Measurements from ENCODE around the gene SDF4.

Gene SDF4

GRCh38 chr1:1278620-1279019, 46.8 kb upstream of the SDF4 start:
- no peaks in the 10 kb centered on the region for H4K20me1 ChIP-seq (ENCODE audit: insufficient read depth, low read length)
- TF ChIP-seq EZH2phosphoT487 (IDR thresholded peaks at IDR 0.05; ENCODE audit: low read depth) (no peak), CTCF (IDR thresholded peaks at IDR 0.05; ENCODE audit: low read depth, low read length) (no peak)
- H3K36me3 ChIP-seq (replicated peaks; ENCODE audit: low read depth, low read length), result no peaks in the 10 kb centered on the region
- no peak overlapping the region for H3K4me3 ChIP-seq (ENCODE audit: low read length)
- H3K4me1 ChIP-seq (ENCODE audit: low read length), result peaks cover 5% of the 10 kb centered on the region; the same call in 1 of the 2 replicates
- no peak overlapping the region for H3K4me2 ChIP-seq (ENCODE audit: low read length)
- no peaks in the 10 kb centered on the region for H3K27me3 ChIP-seq (ENCODE audit: low read depth, low read length)
- no peak overlapping the region for H3K9ac ChIP-seq (ENCODE audit: low read length)
- peaks cover under 1% of the 10 kb centered on the region; the same call in 1 of the 2 replicates for H3K79me2 ChIP-seq (ENCODE audit: low read length)
- no peak overlapping the region for H2AFZ ChIP-seq (ENCODE audit: low read depth, low read length)
- H3K9me3 ChIP-seq (ENCODE audit: insufficient read depth, low read length), result no peaks in the 10 kb centered on the region
- no peak overlapping the region for H3K27ac ChIP-seq (ENCODE audit: low read length)

- Histone ChIP-seq H3K79me2 (ENCODE audit: low read length) (peaks cover 28% of the 10 kb centered on the region), H3K27ac (ENCODE audit: low read length) (no peak overlapping the region), H2AFZ (ENCODE audit: low read depth, low read length) (no peak overlapping the region), H3K9ac (ENCODE audit: low read length) (no peak overlapping the region), H3K4me2 (ENCODE audit: low read length) (no peak overlapping the region), H3K36me3 (replicated peaks; ENCODE audit: low read depth, low read length) (peaks cover 10% of the 10 kb centered on the region), H3K4me3 (ENCODE audit: low read length) (no peak overlapping the region), H3K4me1 (ENCODE audit: low read length) (peaks cover 19% of the 10 kb centered on the region), H3K9me3 (ENCODE audit: insufficient read depth, low read length) (no peaks in the 10 kb centered on the region), H4K20me1 (ENCODE audit: insufficient read depth, low read length) (peaks cover 20% of the 10 kb centered on the region), H3K27me3 (ENCODE audit: low read depth, low read length) (no peaks in the 10 kb centered on the region)
- TF ChIP-seq CTCF (IDR thresholded peaks at IDR 0.05; ENCODE audit: low read depth, low read length) (no peak), EZH2phosphoT487 (IDR thresholded peaks at IDR 0.05; ENCODE audit: low read depth) (no peak)
These were observed 44.0 kb upstream of the SDF4 start for GRCh38 chr1:1275836-1276235.

- peak overlapping the region; percentile 92 for H3K4me2 ChIP-seq (ENCODE audit: low read length)
- no peak overlapping the region for H3K27ac ChIP-seq (ENCODE audit: low read length)
- peaks cover 37% of the 10 kb centered on the region for H3K79me2 ChIP-seq (ENCODE audit: low read length)
- no peaks in the 10 kb centered on the region for H3K27me3 ChIP-seq (ENCODE audit: low read depth, low read length)
- TF ChIP-seq EZH2phosphoT487 (IDR thresholded peaks at IDR 0.05; ENCODE audit: low read depth) (no peak), CTCF (IDR thresholded peaks at IDR 0.05; ENCODE audit: low read depth, low read length) (no peak)
- H3K36me3 ChIP-seq (replicated peaks; ENCODE audit: low read depth, low read length), result peaks cover 10% of the 10 kb centered on the region
- peaks cover 19% of the 10 kb centered on the region for H3K4me1 ChIP-seq (ENCODE audit: low read length)
- peaks cover 27% of the 10 kb centered on the region for H4K20me1 ChIP-seq (ENCODE audit: insufficient read depth, low read length)
- H2AFZ ChIP-seq (ENCODE audit: low read depth, low read length), result no peak overlapping the region
- no peaks in the 10 kb centered on the region for H3K9me3 ChIP-seq (ENCODE audit: insufficient read depth, low read length)
- peak overlapping the region; percentile 86; the same call in 1 of the 2 replicates for H3K4me3 ChIP-seq (ENCODE audit: low read length)
- H3K9ac ChIP-seq (ENCODE audit: low read length), result no peak overlapping the region
These were observed 43.2 kb upstream of the SDF4 start for GRCh38 chr1:1274931-1275431.

GRCh38 chr1:1274299-1274930, 42.6 kb upstream of the SDF4 start:
- Histone ChIP-seq H3K9ac (ENCODE audit: low read length) (peak overlapping the region; percentile 83), H3K27me3 (ENCODE audit: low read depth, low read length) (no peaks in the 10 kb centered on the region), H3K36me3 (replicated peaks; ENCODE audit: low read depth, low read length) (peaks cover 10% of the 10 kb centered on the region), H3K4me3 (ENCODE audit: low read length) (peak overlapping the region; percentile 86), H3K4me1 (ENCODE audit: low read length) (peaks cover 19% of the 10 kb centered on the region), H4K20me1 (ENCODE audit: insufficient read depth, low read length) (peaks cover 30% of the 10 kb centered on the region), H3K4me2 (ENCODE audit: low read length) (peak overlapping the region; percentile 92), H3K27ac (ENCODE audit: low read length) (peak overlapping the region; percentile 25; the same call in 1 of the 2 replicates), H2AFZ (ENCODE audit: low read depth, low read length) (peak overlapping the region; percentile 62; the same call in 1 of the 2 replicates), H3K9me3 (ENCODE audit: insufficient read depth, low read length) (no peaks in the 10 kb centered on the region), H3K79me2 (ENCODE audit: low read length) (peaks cover 42% of the 10 kb centered on the region)
- TF ChIP-seq EZH2phosphoT487 (IDR thresholded peaks at IDR 0.05; ENCODE audit: low read depth), result no peak
- TF ChIP-seq CTCF (IDR thresholded peaks at IDR 0.05; ENCODE audit: low read depth, low read length), result no peak

Measured in OCI-LY3 (cell line).